PC-9 (cell line): Measurements from ENCODE around the gene AHCTF1. TPM values are rescaled to one million over a fixed set of nuclear protein-coding genes. Genes with fewer than 3 reads are reported as not detected.

Source experiments
- BruUV-seq: library from RNA; stranded (reverse); fragments of 400-500 nt; replicated peaks from 2 replicates; lab custom pipeline; 2021; lab: Mats Ljungman, UMichigan
- CTCF ChIA-PET: fragments of 300-600 bp; sonication (Branson Sonifier 250); formaldehyde crosslinking; loops from one replicate; lab custom pipeline; 2022; ENCODE audit warnings: antibody characterized with exemption; lab: Charles Lee
- POLR2A ChIA-PET: fragments of 300-600 bp; sonication (Branson Sonifier 250); formaldehyde crosslinking; loops from one replicate; lab custom pipeline; 2022; ENCODE audit warnings: antibody characterized with exemption; ENCODE audit not compliant: unreplicated experiment; lab: Charles Lee
- DNase-seq, 2 experiments: peaks; one replicate each; pipeline versions ENCODE4 v3.0.0 to v3.0.0-alpha.2; 2015 to 2022; ENCODE audit warnings: mixed read lengths in 1 of 2
- H2AFZ ChIP-seq: fragments of 200-600 bp; sonication (generic); 2 replicates; pipeline ENCODE4 v1.8.1; 2017; ENCODE audit warnings: antibody characterized with exemption
- H3F3A ChIP-seq: fragments of 200-600 bp; sonication (generic); 2 replicates; pipeline ENCODE4 v1.8.1; 2017; ENCODE audit warnings: antibody characterized with exemption, mild to moderate bottlenecking, low read depth; ENCODE audit not compliant: insufficient read depth
- H3K27ac ChIP-seq: fragments of 200-600 bp; sonication (generic); 2 replicates; pipeline ENCODE4 v1.6.1; 2016; ENCODE audit warnings: mixed run types
- H3K27me3 ChIP-seq: fragments of 200-600 bp; sonication (generic); 2 replicates; pipeline ENCODE4 v1.6.1; 2016; ENCODE audit warnings: low read depth, mixed run types; ENCODE audit not compliant: insufficient read depth
- H3K36me3 ChIP-seq: fragments of 200-600 bp; sonication (generic); 2 replicates; pipeline ENCODE4 v1.6.1; 2016; ENCODE audit warnings: low read depth, mixed run types
- H3K4me1 ChIP-seq: fragments of 200-600 bp; sonication (generic); replicated peaks from 2 replicates; pipeline ENCODE4 v1.6.1; 2016; ENCODE audit warnings: mixed run types; ENCODE audit not compliant: insufficient read depth
- H3K4me2 ChIP-seq: fragments of 200-600 bp; sonication (generic); 2 replicates; pipeline ENCODE4 v1.6.1; 2017; ENCODE audit warnings: mixed run types
- H3K4me3 ChIP-seq: fragments of 200-600 bp; sonication (generic); 2 replicates; pipeline ENCODE4 v1.6.1; 2016; ENCODE audit warnings: mixed run types
- H3K79me2 ChIP-seq: fragments of 200-600 bp; sonication (generic); 2 replicates; pipeline ENCODE4 v1.6.1; 2017; ENCODE audit warnings: low read depth, mixed run types
- H3K9me2 ChIP-seq: fragments of 200-600 bp; sonication (generic); 2 replicates; pipeline ENCODE4 v1.8.1; 2017; ENCODE audit warnings: mild to moderate bottlenecking; ENCODE audit not compliant: insufficient read depth
- H3K9me3 ChIP-seq: fragments of 200-600 bp; sonication (generic); 2 replicates; pipeline ENCODE4 v1.8.1; 2016; ENCODE audit warnings: low read depth; ENCODE audit not compliant: insufficient read depth
- H4K20me1 ChIP-seq: fragments of 200-600 bp; sonication (generic); 2 replicates; pipeline ENCODE4 v1.8.1; 2017; ENCODE audit not compliant: insufficient read depth
- CTCF ChIP-seq: fragments of 200-600 bp; sonication (generic); conservative IDR thresholded peaks from 2 replicates; pipeline ENCODE4 v1.6.1; 2017; ENCODE audit warnings: mixed run types, antibody characterized with exemption, mild to moderate bottlenecking, moderate library complexity
- EZH2 ChIP-seq: fragments of 200-600 bp; sonication (generic); IDR thresholded peaks from 2 replicates; pipeline ENCODE4 v1.8.0; 2017; ENCODE audit warnings: antibody characterized with exemption, low read depth
- intact Hi-C: fragments of 100-400 bp; cut with micrococcal nuclease; formaldehyde crosslinking; loops from one replicate; pipeline ENCODE4 v1.10.0; 2022; ENCODE audit not compliant: unreplicated experiment
- total RNA-seq: library from RNA; stranded (reverse); gene quantifications from 2 replicates; pipeline ENCODE4 v1.2.3, GENCODE V29; 2021

AHCTF1 gene
- total RNA-seq, 1 experiment from 2014 or later = 34.3 TPM

GRCh38 chr1:246803373-246803772 is 128.4 kb downstream of the AHCTF1 start:
- H3K4me2 ChIP-seq = no peak overlapping the region
- CTCF ChIA-PET = no interaction called here
- H3K79me2 ChIP-seq = no peaks in the 10 kb centered on the region
- no TSS peak for BruUV-seq
- H3K27ac ChIP-seq = no peak overlapping the region
- intact Hi-C loops = no loop called here
- TF ChIP-seq CTCF = no peak
- no peak for TF ChIP-seq EZH2
- peaks cover 17% of the 10 kb centered on the region for H3K27me3 ChIP-seq
- no peaks in the 10 kb centered on the region for H3K36me3 ChIP-seq
- no peaks in the 10 kb centered on the region for H3K9me2 ChIP-seq
- POLR2A ChIA-PET = no interaction called here
- no peak overlapping the region for H2AFZ ChIP-seq
- H3K4me3 ChIP-seq = no peak overlapping the region
- H3K9me3 ChIP-seq = no peaks in the 10 kb centered on the region
- no peaks in the 10 kb centered on the region for H3K4me1 ChIP-seq
- no peak for DNase-seq
- H4K20me1 ChIP-seq = no peaks in the 10 kb centered on the region
- H3F3A ChIP-seq = no peaks in the 10 kb centered on the region

GRCh38 chr1:246801241-246802020 is 130.3 kb downstream of the AHCTF1 start:
- H3K27ac ChIP-seq = no peak overlapping the region
- CTCF ChIA-PET = no interaction called here
- H3K4me3 ChIP-seq = no peak overlapping the region
- POLR2A ChIA-PET = no interaction called here
- H3K36me3 ChIP-seq = no peaks in the 10 kb centered on the region
- peaks cover 5% of the 10 kb centered on the region for H3K27me3 ChIP-seq
- H3K4me1 ChIP-seq = no peaks in the 10 kb centered on the region
- no peak overlapping the region for H2AFZ ChIP-seq
- TF ChIP-seq EZH2 (no peak), CTCF (no peak)
- no peaks in the 10 kb centered on the region for H3K79me2 ChIP-seq
- intact Hi-C loops = no loop called here
- no peaks in the 10 kb centered on the region for H3K9me3 ChIP-seq
- H3K4me2 ChIP-seq = no peak overlapping the region
- no peak for DNase-seq
- BruUV-seq = no TSS peak
- no peaks in the 10 kb centered on the region for H4K20me1 ChIP-seq
- H3K9me2 ChIP-seq = no peaks in the 10 kb centered on the region
- H3F3A ChIP-seq = no peaks in the 10 kb centered on the region

GRCh38 chr1:246800756-246801155 is 131.0 kb downstream of the AHCTF1 start:
- BruUV-seq = no TSS peak
- Histone ChIP-seq H2AFZ (no peak overlapping the region), H3K27me3 (no peaks in the 10 kb centered on the region; the same call in 1 of the 2 replicates), H3K4me2 (no peak overlapping the region), H3F3A (no peaks in the 10 kb centered on the region), H4K20me1 (no peaks in the 10 kb centered on the region), H3K27ac (no peak overlapping the region), H3K36me3 (no peaks in the 10 kb centered on the region), H3K4me1 (no peaks in the 10 kb centered on the region), H3K9me3 (no peaks in the 10 kb centered on the region), H3K4me3 (no peak overlapping the region), H3K79me2 (no peaks in the 10 kb centered on the region), H3K9me2 (no peaks in the 10 kb centered on the region)
- POLR2A ChIA-PET = no interaction called here
- intact Hi-C loops = no loop called here
- no peak for TF ChIP-seq EZH2
- TF ChIP-seq CTCF = no peak
- CTCF ChIA-PET = no interaction called here
- no peak for DNase-seq
